Keratinocyte (primary cell): ENCODE results near the gene SGCG.

ENCODE experiments used
- EZH2 ChIP-seq: IDR thresholded peaks from one replicate; pipeline ENCODE4 v1.6.1; 2012; ENCODE audit warnings: inconsistent platforms, mild to moderate bottlenecking, low read length, moderate library complexity
- TF ChIP-seq, protein P1 (sequence below), 3 experiments: IDR thresholded peaks in 1 of 3; conservative IDR thresholded peaks in 1 of 3; optimal IDR thresholded peaks in 1 of 3; 2 replicates in 2 of 3; 3 replicates in 1 of 3; pipeline versions ENCODE3 to v1.5.1; 2011; ENCODE audit warnings: low read length in 3 of 3, mild to moderate bottlenecking in 3 of 3, moderate library complexity in 2 of 3, control low read depth in 1 of 3, inconsistent platforms in 1 of 3; ENCODE audit not compliant: insufficient read depth in 2 of 3; ENCODE audit errors: extremely low read depth in 1 of 3

DNA sequence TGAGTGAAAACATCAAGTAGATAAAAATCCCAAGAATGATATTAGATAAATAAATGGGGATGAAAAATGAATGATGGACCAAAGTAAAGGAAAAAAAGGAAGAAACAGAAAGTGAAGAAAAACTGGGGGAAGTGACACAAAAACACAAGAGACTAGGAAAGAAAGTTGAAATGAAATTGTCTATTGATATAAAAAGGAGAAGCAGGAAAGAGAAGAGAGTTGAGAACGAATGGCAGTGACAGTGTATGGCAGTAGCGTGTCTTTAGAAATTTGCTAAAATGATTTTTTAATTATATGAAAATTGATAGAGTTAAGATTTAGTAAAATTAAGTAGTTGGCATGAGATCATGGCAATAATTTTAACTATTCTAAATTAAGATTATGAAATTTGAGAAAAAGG is 36.3 kb upstream of the SGCG start:
- TF ChIP-seq, protein P1, sequence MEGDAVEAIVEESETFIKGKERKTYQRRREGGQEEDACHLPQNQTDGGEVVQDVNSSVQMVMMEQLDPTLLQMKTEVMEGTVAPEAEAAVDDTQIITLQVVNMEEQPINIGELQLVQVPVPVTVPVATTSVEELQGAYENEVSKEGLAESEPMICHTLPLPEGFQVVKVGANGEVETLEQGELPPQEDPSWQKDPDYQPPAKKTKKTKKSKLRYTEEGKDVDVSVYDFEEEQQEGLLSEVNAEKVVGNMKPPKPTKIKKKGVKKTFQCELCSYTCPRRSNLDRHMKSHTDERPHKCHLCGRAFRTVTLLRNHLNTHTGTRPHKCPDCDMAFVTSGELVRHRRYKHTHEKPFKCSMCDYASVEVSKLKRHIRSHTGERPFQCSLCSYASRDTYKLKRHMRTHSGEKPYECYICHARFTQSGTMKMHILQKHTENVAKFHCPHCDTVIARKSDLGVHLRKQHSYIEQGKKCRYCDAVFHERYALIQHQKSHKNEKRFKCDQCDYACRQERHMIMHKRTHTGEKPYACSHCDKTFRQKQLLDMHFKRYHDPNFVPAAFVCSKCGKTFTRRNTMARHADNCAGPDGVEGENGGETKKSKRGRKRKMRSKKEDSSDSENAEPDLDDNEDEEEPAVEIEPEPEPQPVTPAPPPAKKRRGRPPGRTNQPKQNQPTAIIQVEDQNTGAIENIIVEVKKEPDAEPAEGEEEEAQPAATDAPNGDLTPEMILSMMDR (optimal IDR thresholded peaks at IDR 0.05 in 1 of 3, IDR thresholded peaks at IDR 0.05 in 1 of 3, conservative IDR thresholded peaks at IDR 0.05 in 1 of 3; ENCODE audit: extremely low read depth in 1 of 3, insufficient read depth in 2 of 3, low read length in 3 of 3), result no peak
- no peak for TF ChIP-seq EZH2
